Measurements from ENCODE around the gene TRIM15. TPM values are rescaled to one million over a fixed set of nuclear protein-coding genes. Genes with fewer than 3 reads are reported as not detected.

The TRIM15 gene
- not detected in 2 replicates for total RNA-seq (ENCODE audit: low replicate concordance)

GRCh38 chr6:30163090-30163917, at the start of gene TRIM15:
TRIM15 (plus strand) TSS chr6:30163546; CDS start chr6:30163685, 139 bp downstream.

GRCh38 chr6:30135757-30136156, 27.6 kb upstream of the TRIM15 start, which contains the start of gene TRIM40:
TRIM40 (plus strand) TSS chr6:30136140; CDS start chr6:30137037, 897 bp downstream.

GRCh38 chr6:30160785-30161531, 2.4 kb upstream of the TRIM15 start, which contains the start of gene TRIM10:
TRIM10 (minus strand) TSS chr6:30161211; CDS start chr6:30160858, 353 bp downstream.

GRCh38 chr6:30212865-30213666, 49.7 kb downstream of the TRIM15 start, which contains the start of gene TRIM26:
TRIM26 (minus strand) TSS chr6:30213406; CDS start chr6:30199103, 14,303 bp downstream.

Other genes starting within 250 kb of the TRIM15 start
- gene HLA-A, start 221.0 kb upstream of the TRIM15 start, total RNA-seq (ENCODE audit: low replicate concordance) = 455 and 497 TPM in 2 replicates
- 40.8 and 52.0 TPM in 2 replicates for gene POLR1H, start 102.3 kb upstream of the TRIM15 start, total RNA-seq (ENCODE audit: low replicate concordance)
- 8.3 and 14.4 TPM in 2 replicates for gene PPP1R11, start 96.3 kb upstream of the TRIM15 start, total RNA-seq (ENCODE audit: low replicate concordance)
- not detected in 2 replicates for gene RNF39, start 87.8 kb upstream of the TRIM15 start, total RNA-seq (ENCODE audit: low replicate concordance)
- gene TRIM31, start 50.5 kb upstream of the TRIM15 start, total RNA-seq (ENCODE audit: low replicate concordance) = 0.12 TPM in 1 of 2 replicates, not detected in the other
- under 0.01 TPM in 1 of 2 replicates, not detected in the other for gene TRIM40, start 27.4 kb upstream of the TRIM15 start, total RNA-seq (ENCODE audit: low replicate concordance)
- gene TRIM10, start 2.3 kb upstream of the TRIM15 start, total RNA-seq (ENCODE audit: low replicate concordance) = not detected in 2 replicates
- gene TRIM26, start 49.9 kb downstream of the TRIM15 start, total RNA-seq (ENCODE audit: low replicate concordance) = 18.6 and 21.9 TPM in 2 replicates
- gene TRIM39, start 163.4 kb downstream of the TRIM15 start, total RNA-seq (ENCODE audit: low replicate concordance) = 6.7 and 7.6 TPM in 2 replicates
- gene RPP21, start 181.6 kb downstream of the TRIM15 start, total RNA-seq (ENCODE audit: low replicate concordance) = 11.7 and 24.4 TPM in 2 replicates

Data from smooth muscle cell of the coronary artery (primary cell).